Measurements from ENCODE around the gene RANGAP1. TPM values are rescaled to one million over a fixed set of nuclear protein-coding genes. Genes with fewer than 3 reads are reported as not detected.

RANGAP1 gene
- total and polyA plus RNA-seq, 2 of the 13 experiments (the other 11 are each of a cell fraction or from before 2014, with no cell fraction given), result 51.8 to 83.9 TPM

DNA sequence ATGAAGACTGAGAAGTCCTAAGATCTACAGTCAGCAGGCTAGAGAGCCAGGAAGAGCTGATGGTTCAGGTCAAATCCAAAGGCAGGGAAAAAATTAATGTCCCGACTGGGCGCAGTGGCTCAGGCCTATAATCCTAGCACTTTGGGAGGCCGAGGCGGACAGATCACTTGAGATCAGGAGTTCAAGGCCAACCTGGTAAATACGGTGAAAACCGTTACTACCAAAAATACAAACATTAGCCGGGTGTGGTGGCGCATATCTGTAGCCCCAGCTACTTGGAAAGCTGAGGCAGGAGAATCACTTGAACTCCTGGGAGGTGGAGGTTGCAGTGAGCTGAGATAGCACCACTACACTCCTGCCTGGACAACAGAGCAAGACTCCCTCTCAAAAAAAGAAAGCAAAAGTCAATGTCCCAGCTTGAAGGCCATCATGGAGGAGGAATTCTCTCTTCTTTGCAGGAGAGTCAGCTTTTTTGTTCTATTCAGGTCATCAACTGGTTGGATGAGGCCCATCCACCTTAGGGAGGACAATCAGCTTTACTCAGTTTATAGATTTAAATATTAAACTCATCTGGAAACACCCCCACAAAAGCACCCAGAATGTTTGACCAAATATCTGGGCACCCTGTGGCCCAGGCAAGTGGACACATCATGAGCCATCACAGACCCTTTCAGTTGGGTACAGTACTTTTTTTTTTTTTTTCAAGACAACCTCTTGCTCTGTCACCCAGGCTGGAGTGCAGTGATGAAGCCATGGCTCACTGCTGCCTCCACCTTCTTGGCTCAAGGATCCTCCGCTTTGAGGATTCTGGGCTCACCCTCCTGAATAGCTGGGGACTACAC is 11.1 kb upstream of the RANGAP1 start:
- peaks cover 27% of the 10 kb centered on the region for H3K4me1 ChIP-seq (ENCODE audit: insufficient read depth, low read length)
- WGBS (ENCODE audit: low lambda C conversion rate), result 31% methylated on average over 9 of the region's 9 CpGs
- ATAC-seq, result no peak
- no peaks in the 10 kb centered on the region for H4K20me1 ChIP-seq (ENCODE audit: insufficient read depth, low read length)
- H3K79me2 ChIP-seq (ENCODE audit: insufficient read depth, low read length), result peaks cover 9% of the 10 kb centered on the region
- peak; percentile 37 for DNase-seq (ENCODE audit: low spot score)
- H3K36me3 ChIP-seq (replicated peaks in 1 of 2; ENCODE audit: control insufficient read depth in 1 of 2, insufficient read depth in 2 of 2, low read length in 2 of 2), result no peaks in the 10 kb centered on the region
- intact Hi-C loops (cut with micrococcal nuclease; ENCODE audit: unreplicated experiment) (no loop called here), in situ Hi-C loops (cut with HindIII; ENCODE audit: extremely low pct_ligation_motif_present, low pct_unique_long_range_greater_than_20kb) (no loop called here)
- CTCF ChIA-PET (ENCODE audit: low intra/inter-chr PET ratio, low total read pairs), result no interaction called here
- H3K9ac ChIP-seq (ENCODE audit: insufficient read depth, low read depth, low read length), result 0 out of 2 replicates have a peak overlapping the region, but pooled peaks have one; percentile 4
- H3K4me2 ChIP-seq (ENCODE audit: low read depth, low read length), result peak overlapping the region; percentile 52
- FAIRE-seq, result no peak
- H3K27me3 ChIP-seq (ENCODE audit: control insufficient read depth in 1 of 2, insufficient read depth in 2 of 2, low read length in 2 of 2), result no peaks in the 10 kb centered on the region
- BruUV-seq (replicated peaks), result no TSS peak
- no peaks in the 10 kb centered on the region for H3K9me3 ChIP-seq (ENCODE audit: low read length)
- H3K4me3 ChIP-seq (replicated peaks in 1 of 3; ENCODE audit: insufficient read depth in 1 of 3, low read depth in 2 of 3, low read length in 3 of 3), result no peak overlapping the region
- no peak overlapping the region for H2AFZ ChIP-seq (ENCODE audit: low read length)
- H3K27ac ChIP-seq (ENCODE audit: extremely low read length, insufficient read depth, low read length), result no peak overlapping the region
- POLR2A ChIA-PET, result interaction anchor here (0.7 to 1.7 kb wide), 4 partner anchors 8 to 324 kb away, joined by 3 to 7 read pairs (median 5); partner anchors contain the start of genes RANGAP1 and TEF
- no peak for TF ChIP-seq KLF9 (CRISPR knock-in tag; IDR thresholded peaks at IDR 0.05; ENCODE audit: low read depth)
- peak; percentile 24; the same call in 1 of the 2 replicates for TF ChIP-seq HMG20A (CRISPR knock-in tag; IDR thresholded peaks at IDR 0.05; ENCODE audit: borderline replicate concordance)
- TF ChIP-seq NR2F6 (IDR thresholded peaks at IDR 0.05), result peak; percentile 33; the same call in 1 of the 2 replicates
- peak; percentile 39; the same call in 1 of the 2 replicates for TF ChIP-seq NR2F6 (CRISPR knock-in tag; IDR thresholded peaks at IDR 0.05)
- no peak for TF ChIP-seq MXD4 (CRISPR knock-in tag; IDR thresholded peaks at IDR 0.05)
- 0 out of 2 replicates have a peak, but pooled peaks have one; percentile 48 for TF ChIP-seq GZF1 (CRISPR knock-in tag; IDR thresholded peaks at IDR 0.05)
- TF ChIP-seq SALL1 (CRISPR knock-in tag; IDR thresholded peaks at IDR 0.05), result 0 out of 2 replicates have a peak, but pooled peaks have one; percentile 26
- TF ChIP-seq, protein P1, sequence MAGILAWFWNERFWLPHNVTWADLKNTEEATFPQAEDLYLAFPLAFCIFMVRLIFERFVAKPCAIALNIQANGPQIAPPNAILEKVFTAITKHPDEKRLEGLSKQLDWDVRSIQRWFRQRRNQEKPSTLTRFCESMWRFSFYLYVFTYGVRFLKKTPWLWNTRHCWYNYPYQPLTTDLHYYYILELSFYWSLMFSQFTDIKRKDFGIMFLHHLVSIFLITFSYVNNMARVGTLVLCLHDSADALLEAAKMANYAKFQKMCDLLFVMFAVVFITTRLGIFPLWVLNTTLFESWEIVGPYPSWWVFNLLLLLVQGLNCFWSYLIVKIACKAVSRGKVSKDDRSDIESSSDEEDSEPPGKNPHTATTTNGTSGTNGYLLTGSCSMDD (CRISPR knock-in tag; IDR thresholded peaks at IDR 0.05), result no peak
- peak; percentile 40; the same call in 1 of the 2 replicates for TF ChIP-seq ARID5B (CRISPR knock-in tag; IDR thresholded peaks at IDR 0.05)
- no peak for TF ChIP-seq ZNF883 (CRISPR knock-in tag; IDR thresholded peaks at IDR 0.05; ENCODE audit: not compliant biosample characterization)
- no peak for TF ChIP-seq ZNF335 (CRISPR knock-in tag; IDR thresholded peaks at IDR 0.05)
- TF ChIP-seq, protein P2, sequence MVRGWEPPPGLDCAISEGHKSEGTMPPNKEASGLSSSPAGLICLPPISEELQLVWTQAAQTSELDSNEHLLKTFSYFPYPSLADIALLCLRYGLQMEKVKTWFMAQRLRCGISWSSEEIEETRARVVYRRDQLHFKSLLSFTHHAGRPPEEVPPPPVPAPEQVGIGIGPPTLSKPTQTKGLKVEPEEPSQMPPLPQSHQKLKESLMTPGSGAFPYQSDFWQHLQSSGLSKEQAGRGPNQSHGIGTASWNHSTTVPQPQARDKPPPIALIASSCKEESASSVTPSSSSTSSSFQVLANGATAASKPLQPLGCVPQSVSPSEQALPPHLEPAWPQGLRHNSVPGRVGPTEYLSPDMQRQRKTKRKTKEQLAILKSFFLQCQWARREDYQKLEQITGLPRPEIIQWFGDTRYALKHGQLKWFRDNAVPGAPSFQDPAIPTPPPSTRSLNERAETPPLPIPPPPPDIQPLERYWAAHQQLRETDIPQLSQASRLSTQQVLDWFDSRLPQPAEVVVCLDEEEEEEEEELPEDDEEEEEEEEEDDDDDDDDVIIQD (CRISPR knock-in tag; IDR thresholded peaks at IDR 0.05; ENCODE audit: low read depth), result no peak
- TF ChIP-seq ZNF34 (CRISPR knock-in tag; IDR thresholded peaks at IDR 0.05; ENCODE audit: borderline replicate concordance), result no peak
- TF ChIP-seq HNF4A (CRISPR knock-in tag; IDR thresholded peaks at IDR 0.05), result peak; percentile 62
- no peak for TF ChIP-seq KDM2A (CRISPR knock-in tag; IDR thresholded peaks at IDR 0.05; ENCODE audit: borderline replicate concordance, low read depth)
- no peak for TF ChIP-seq THRA (CRISPR knock-in tag; IDR thresholded peaks at IDR 0.05; ENCODE audit: borderline replicate concordance)
